RWPE2 (cell line): ENCODE results near the gene CP.
"Not testable (repeated sequence)": the region's sequence is repeated elsewhere in the genome, so short reads cannot be mapped to it uniquely, and the experiment has no call there.

Source experiments
- ATAC-seq: fragments of 200-7000 bp; cut with Tn5 transposase; 3 replicates; pipeline ENCODE4 v1.9.1; 2021; ENCODE audit warnings: low read depth
- DNase-seq: peaks from one replicate; pipeline ENCODE4 v3.0.0-alpha.2; 2020; ENCODE audit warnings: low spot score
- H3K27ac ChIP-seq: fragments of 450-650 bp; 2 replicates; pipeline ENCODE4 v1.5.1; 2017; ENCODE audit warnings: mild to moderate bottlenecking; ENCODE audit not compliant: poor library complexity, severe bottlenecking
- H3K27me3 ChIP-seq: fragments of 250-450 bp; sonication (Bioruptor Pico); 2 replicates; pipeline ENCODE4 v1.5.1; 2021; ENCODE audit warnings: mild to moderate bottlenecking, moderate library complexity; ENCODE audit not compliant: insufficient read depth, poor library complexity, severe bottlenecking
- H3K36me3 ChIP-seq: fragments of 250-450 bp; sonication (Bioruptor Pico); 2 replicates; pipeline ENCODE4 v1.5.1; 2020; ENCODE audit warnings: low read depth, mild to moderate bottlenecking, moderate library complexity
- H3K4me1 ChIP-seq: fragments of 250-450 bp; sonication (Bioruptor Pico); 2 replicates; pipeline ENCODE4 v1.5.1; 2021; ENCODE audit warnings: mild to moderate bottlenecking, moderate library complexity; ENCODE audit not compliant: insufficient read depth, poor library complexity, severe bottlenecking
- H3K4me3 ChIP-seq: fragments of 250-450 bp; sonication (Bioruptor Pico); 2 replicates; pipeline ENCODE4 v1.5.1; 2021; ENCODE audit warnings: mild to moderate bottlenecking, moderate library complexity; ENCODE audit not compliant: severe bottlenecking
- H3K9me3 ChIP-seq: fragments of 250-450 bp; sonication (Bioruptor Pico); 2 replicates; pipeline ENCODE4 v1.5.1; 2021; ENCODE audit warnings: mild to moderate bottlenecking, moderate library complexity; ENCODE audit not compliant: severe bottlenecking
- TF ChIP-seq, protein P1 (sequence below): fragments of 450-650 bp; IDR thresholded peaks from one replicate; pipeline ENCODE4 v1.5.1; 2017; ENCODE audit warnings: mild to moderate bottlenecking, moderate library complexity; ENCODE audit not compliant: poor library complexity, severe bottlenecking

Gene CP

DNA sequence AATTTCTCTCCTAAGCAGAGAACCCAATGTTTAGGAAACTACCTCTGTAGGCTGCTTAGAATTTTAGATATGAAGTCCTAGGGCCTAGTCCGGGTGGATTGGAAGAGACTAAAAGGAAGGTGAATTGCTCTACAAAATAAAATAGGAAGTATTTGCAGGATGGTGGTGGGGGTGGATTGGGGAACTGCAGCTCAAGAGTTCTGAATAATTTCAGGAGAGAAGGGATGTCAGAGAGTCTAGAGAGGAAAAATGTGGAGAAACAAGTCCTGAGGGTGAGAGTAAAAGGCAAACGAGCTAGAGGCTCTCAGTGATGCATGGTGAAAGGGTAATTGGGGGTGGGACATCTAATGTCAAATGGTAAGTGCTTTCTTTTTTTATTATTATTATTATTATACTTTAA lies 10.2 kb upstream of the CP start:
- ATAC-seq (no peak), DNase-seq (no peak)
- Histone ChIP-seq H3K4me3 (no peak overlapping the region), H3K36me3 (no peaks in the 10 kb centered on the region), H3K27ac (no peak overlapping the region), H3K4me1 (no peaks in the 10 kb centered on the region), H3K27me3 (no peaks in the 10 kb centered on the region), H3K9me3 (no peaks in the 10 kb centered on the region)
- TF ChIP-seq, protein P1, sequence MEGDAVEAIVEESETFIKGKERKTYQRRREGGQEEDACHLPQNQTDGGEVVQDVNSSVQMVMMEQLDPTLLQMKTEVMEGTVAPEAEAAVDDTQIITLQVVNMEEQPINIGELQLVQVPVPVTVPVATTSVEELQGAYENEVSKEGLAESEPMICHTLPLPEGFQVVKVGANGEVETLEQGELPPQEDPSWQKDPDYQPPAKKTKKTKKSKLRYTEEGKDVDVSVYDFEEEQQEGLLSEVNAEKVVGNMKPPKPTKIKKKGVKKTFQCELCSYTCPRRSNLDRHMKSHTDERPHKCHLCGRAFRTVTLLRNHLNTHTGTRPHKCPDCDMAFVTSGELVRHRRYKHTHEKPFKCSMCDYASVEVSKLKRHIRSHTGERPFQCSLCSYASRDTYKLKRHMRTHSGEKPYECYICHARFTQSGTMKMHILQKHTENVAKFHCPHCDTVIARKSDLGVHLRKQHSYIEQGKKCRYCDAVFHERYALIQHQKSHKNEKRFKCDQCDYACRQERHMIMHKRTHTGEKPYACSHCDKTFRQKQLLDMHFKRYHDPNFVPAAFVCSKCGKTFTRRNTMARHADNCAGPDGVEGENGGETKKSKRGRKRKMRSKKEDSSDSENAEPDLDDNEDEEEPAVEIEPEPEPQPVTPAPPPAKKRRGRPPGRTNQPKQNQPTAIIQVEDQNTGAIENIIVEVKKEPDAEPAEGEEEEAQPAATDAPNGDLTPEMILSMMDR: no peak

DNA sequence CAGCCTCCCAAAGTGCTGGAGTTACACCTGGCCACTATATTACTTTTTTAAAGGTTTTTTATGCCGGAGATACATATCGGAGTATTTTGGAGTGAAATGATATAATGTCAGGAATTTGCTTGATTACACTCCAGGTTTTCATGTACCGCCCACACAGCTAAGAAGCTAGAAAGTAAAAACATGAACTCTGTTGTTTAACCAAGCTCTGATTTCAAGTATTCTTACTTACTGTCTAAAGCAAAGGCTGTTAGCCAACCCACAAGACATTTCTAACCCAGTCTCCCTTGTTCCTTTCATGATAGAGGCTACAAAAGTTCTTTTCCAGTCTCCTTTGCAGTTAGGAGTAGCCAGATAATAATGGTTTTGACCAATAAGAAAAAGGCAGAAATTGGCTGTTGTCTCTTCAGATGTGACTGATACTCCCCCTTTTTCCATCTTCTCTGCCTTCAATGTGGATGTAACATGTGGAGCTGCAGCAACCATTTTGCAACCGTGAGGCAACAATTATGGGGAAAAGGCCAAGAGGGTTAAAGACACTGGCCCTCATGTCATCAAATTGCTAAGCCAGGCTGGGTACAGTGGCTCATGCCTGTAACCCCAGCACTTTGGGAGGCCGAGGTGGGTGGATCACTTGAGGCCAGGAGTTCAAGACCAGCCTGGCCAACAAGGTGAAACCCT lies 6.1 kb upstream of the CP start:
- H3K27me3 ChIP-seq: no peaks in the 10 kb centered on the region
- no peak overlapping the region for H3K4me3 ChIP-seq
- DNase-seq: no peak
- H3K36me3 ChIP-seq: no peaks in the 10 kb centered on the region
- TF ChIP-seq, protein P1: no peak
- no peak for ATAC-seq
- peaks cover 14% of the 10 kb centered on the region for H3K4me1 ChIP-seq
- H3K27ac ChIP-seq: no peak overlapping the region
- no peaks in the 10 kb centered on the region for H3K9me3 ChIP-seq

DNA sequence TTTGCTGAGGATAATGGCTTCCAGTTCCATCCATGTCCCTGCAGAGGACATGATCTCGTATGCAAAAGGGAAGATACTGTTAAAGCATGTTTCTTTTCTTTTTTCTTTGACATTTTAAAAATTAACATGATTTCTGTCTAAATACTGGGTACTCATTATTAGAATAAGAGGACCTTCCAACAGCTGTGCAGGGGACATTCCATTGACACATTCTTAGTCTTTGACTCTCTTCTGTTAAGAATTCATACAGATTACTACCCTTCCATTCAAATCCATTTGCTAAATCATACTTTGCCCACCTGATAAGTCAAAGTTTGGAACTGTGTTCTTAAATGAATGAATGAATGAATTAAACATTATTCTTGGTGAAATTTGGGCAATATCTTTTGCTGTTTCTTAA lies 5.1 kb upstream of the CP start:
- H3K4me3 ChIP-seq: no peak overlapping the region
- no peaks in the 10 kb centered on the region for H3K36me3 ChIP-seq
- no peak overlapping the region for H3K27ac ChIP-seq
- TF ChIP-seq, protein P1: no peak
- H3K4me1 ChIP-seq: peaks cover 14% of the 10 kb centered on the region
- DNase-seq (no peak), ATAC-seq (no peak)
- no peaks in the 10 kb centered on the region for H3K27me3 ChIP-seq
- H3K9me3 ChIP-seq: no peaks in the 10 kb centered on the region

DNA sequence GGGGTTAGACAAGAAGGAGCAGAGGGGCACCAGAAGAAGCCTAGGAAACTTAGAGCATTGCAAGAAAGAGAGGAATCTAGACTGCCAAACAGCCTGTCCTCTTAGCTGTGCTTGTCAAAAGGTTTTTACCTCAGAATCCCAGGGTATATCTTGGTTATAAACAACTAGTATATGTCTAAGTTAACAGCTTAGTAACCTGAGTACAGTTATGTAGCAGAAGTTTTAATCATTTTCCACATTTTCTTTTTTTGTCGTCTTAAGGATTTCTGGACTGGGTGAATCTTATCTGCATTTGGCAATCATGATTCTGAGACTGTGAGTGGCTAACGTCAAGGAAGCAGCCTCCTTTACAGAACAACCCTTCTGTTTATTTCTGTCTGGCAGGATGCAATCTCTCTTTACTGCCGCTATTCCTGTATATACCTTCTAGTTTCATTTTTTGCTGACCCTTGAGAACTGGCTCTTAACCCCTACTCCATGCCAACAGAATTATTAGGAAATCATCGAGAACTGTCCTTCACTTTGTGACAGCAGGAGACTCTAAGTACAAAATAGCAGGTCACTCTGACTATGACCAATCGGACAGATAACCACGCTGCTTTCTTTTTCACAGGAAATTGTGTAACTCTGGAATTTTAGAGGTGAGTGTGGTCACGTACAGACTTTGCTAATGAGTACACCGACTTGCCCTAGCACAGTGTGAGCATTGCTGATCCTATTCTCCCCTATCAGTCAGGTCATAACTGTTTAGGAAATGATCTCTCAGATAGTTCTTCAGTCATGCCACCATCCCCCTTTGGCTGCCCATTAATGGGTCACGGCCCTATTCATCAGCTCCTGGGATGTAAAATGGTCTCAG lies 3.3 kb upstream of the CP start:
- Histone ChIP-seq H3K27me3 (no peaks in the 10 kb centered on the region), H3K4me1 (peaks cover 14% of the 10 kb centered on the region), H3K4me3 (peak overlapping the region; percentile 15), H3K36me3 (no peaks in the 10 kb centered on the region), H3K9me3 (no peaks in the 10 kb centered on the region), H3K27ac (peak overlapping the region; percentile 79)
- TF ChIP-seq, protein P1: no peak
- ATAC-seq (peak; percentile 96), DNase-seq (no peak)

DNA sequence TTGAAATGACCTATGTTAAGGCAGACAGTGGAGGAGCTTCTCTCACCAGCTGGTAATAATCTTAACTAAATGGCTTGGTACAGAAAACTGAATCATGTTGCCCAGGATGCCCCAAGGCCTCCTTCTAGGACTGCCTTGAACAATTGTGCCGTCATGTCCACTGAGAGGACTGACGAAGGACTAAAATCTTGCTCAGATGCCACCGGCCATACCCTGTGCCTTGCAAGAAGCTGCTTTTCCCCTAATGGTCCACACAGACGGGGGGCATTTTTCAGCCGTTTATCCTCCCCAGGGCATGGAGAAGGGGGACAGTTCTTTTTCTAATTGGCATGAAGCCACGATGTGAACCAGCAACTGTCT lies 1.8 kb upstream of the CP start:
- no peak for ATAC-seq
- Histone ChIP-seq H3K36me3 (no peaks in the 10 kb centered on the region), H3K27me3 (no peaks in the 10 kb centered on the region), H3K27ac (peak overlapping the region; percentile 79), H3K4me1 (peaks cover 14% of the 10 kb centered on the region), H3K4me3 (no peak overlapping the region), H3K9me3 (no peaks in the 10 kb centered on the region)
- TF ChIP-seq, protein P1: no peak
- no peak for DNase-seq

DNA sequence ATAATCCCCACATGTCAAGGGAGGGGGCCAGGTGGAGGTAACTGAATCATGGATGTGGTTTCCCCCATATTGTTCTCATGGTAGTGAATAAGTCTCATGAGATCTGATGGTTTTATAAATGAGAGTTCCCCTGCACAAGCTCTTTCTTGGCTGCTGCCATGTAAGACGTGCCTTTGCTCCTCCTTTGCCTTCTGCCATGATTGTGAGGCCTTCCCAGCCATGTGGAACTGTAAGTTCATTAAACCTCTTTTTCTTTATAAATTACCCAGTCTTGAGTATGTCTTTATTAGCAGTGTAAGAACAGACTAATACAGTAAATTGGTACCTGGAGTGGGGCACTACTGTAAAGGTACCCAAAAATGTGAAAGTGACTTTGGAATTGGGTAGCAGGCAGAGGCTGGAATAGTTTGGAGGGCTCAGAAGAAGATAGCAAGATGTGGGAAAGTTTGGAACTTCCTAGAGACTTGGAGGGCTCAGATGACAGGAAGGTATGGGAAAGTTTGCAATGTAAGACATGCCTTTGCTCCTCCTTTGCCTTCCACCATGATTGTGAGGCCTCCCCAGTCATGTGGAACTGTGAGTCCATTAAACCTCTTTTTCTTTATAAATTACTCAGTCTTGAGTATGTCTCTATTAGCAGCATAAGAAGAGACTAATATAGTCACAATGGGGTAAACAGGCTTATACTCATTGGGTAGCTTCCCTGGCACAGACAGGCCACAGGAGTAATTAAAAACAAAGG lies 2.1 kb downstream of the CP start:
- DNase-seq, H3K4me1 ChIP-seq, ATAC-seq: not testable (repeated sequence)

More for the DNA sequence above, 2.1 kb downstream of the CP start:
- H3K27ac ChIP-seq, H3K4me3 ChIP-seq, H3K27me3 ChIP-seq, H3K36me3 ChIP-seq, H3K9me3 ChIP-seq: not testable (repeated sequence)
